Bronchial epithelial cell (primary cell): Measurements from ENCODE around the gene GDF2. TPM values are rescaled to one million over a fixed set of nuclear protein-coding genes. Genes with fewer than 3 reads are reported as not detected.

Experiments
- DNase-seq: peaks from one replicate; pipeline ENCODE4 v3.0.0-alpha.2; 2010; ENCODE audit warnings: low read depth
- FAIRE-seq: peaks from 2 replicates; lab custom pipeline; 2011; peaks lifted over from hg19 to GRCh38; lab: Jason Lieb, UNC
- H3K27me3 ChIP-seq: 2 replicates; pipeline ENCODE4 v1.5.1; 2011; ENCODE audit warnings: low read length; ENCODE audit not compliant: control insufficient read depth, insufficient read depth
- H3K36me3 ChIP-seq: 2 replicates; pipeline ENCODE4 v1.5.1; 2011; ENCODE audit warnings: low read length; ENCODE audit not compliant: control insufficient read depth, insufficient read depth
- H3K4me3 ChIP-seq: 2 replicates; pipeline ENCODE4 v1.5.1; 2011; ENCODE audit warnings: mild to moderate bottlenecking, low read depth, low read length, control low read depth
- total RNA-seq: library from RNA; depleted of rRNA; stranded (reverse); fragments of >200 nt; gene quantifications from 2 replicates; pipeline ENCODE4 v1.2.1, GENCODE V29; 2014
- TF ChIP-seq, protein P1 (sequence below): IDR thresholded peaks from 2 replicates; pipeline ENCODE4 v1.5.1; 2011; ENCODE audit warnings: mild to moderate bottlenecking, moderate library complexity, low read length, control low read depth, inconsistent platforms; ENCODE audit not compliant: insufficient read depth, severe bottlenecking

The GDF2 gene
- total RNA-seq, 1 donor from 2014 or later: not detected

DNA sequence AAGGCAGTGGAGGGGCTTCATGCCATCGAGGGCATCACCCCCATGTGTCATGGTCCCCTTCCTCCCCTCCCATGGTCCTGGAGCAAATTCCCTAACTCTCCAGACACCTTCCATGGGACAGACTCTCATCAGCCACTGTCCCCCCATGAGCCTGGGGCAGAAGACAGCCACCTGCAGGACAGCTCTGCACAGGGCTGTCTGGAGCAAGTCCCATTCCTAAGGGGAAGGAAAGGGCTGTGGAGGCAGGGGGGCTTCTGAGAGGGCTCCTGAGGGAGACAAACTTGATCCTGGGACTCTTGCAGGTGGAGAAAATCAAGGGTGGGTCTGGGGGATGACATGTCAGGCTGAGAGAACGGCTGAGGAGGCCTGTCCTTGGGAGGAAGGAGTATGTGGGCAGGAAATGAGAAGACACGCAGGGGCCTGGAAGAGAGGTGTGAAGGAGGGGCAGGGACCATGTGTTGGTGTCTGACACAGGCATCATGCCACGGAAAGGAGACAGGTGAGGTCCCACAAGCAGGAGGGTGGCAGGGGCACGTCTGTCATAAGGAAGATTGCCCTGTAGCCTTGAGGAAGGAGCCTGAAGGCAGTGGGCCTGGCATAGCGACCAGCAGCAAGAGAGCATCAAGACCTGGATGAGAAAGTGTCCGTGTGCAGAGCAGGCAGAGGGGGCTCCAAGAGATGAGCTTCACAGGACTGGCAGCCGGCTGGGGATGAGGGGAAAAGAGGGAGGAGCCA lies 36.7 kb upstream of the GDF2 start:
- FAIRE-seq: no peak
- H3K4me3 ChIP-seq: no peak overlapping the region
- no peak for DNase-seq
- TF ChIP-seq, protein P1, sequence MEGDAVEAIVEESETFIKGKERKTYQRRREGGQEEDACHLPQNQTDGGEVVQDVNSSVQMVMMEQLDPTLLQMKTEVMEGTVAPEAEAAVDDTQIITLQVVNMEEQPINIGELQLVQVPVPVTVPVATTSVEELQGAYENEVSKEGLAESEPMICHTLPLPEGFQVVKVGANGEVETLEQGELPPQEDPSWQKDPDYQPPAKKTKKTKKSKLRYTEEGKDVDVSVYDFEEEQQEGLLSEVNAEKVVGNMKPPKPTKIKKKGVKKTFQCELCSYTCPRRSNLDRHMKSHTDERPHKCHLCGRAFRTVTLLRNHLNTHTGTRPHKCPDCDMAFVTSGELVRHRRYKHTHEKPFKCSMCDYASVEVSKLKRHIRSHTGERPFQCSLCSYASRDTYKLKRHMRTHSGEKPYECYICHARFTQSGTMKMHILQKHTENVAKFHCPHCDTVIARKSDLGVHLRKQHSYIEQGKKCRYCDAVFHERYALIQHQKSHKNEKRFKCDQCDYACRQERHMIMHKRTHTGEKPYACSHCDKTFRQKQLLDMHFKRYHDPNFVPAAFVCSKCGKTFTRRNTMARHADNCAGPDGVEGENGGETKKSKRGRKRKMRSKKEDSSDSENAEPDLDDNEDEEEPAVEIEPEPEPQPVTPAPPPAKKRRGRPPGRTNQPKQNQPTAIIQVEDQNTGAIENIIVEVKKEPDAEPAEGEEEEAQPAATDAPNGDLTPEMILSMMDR: no peak
- H3K27me3 ChIP-seq: peaks cover 5% of the 10 kb centered on the region
- H3K36me3 ChIP-seq: no peaks in the 10 kb centered on the region

DNA sequence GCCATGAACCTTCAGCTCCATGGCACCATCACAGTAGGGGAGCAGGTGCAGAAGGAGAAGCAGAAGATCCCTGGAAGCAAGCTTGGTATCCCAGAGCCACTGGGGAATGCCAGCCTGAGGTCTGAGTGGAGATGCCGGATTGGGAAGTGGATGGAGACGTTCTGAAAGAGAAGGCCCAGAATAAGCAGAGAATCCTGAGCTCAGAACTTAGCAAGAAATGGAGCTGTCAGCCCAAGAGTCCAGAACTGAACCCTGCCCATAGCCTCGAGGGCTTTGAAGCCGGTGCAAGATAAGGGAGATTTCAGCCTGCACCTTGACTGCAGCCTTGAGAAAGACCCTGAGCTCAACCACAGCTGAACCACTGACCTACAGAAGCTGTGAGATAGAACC lies 36.1 kb upstream of the GDF2 start:
- H3K36me3 ChIP-seq: no peaks in the 10 kb centered on the region
- FAIRE-seq (no peak), DNase-seq (no peak)
- no peak overlapping the region for H3K4me3 ChIP-seq
- peaks cover 5% of the 10 kb centered on the region for H3K27me3 ChIP-seq
- TF ChIP-seq, protein P1: no peak

DNA sequence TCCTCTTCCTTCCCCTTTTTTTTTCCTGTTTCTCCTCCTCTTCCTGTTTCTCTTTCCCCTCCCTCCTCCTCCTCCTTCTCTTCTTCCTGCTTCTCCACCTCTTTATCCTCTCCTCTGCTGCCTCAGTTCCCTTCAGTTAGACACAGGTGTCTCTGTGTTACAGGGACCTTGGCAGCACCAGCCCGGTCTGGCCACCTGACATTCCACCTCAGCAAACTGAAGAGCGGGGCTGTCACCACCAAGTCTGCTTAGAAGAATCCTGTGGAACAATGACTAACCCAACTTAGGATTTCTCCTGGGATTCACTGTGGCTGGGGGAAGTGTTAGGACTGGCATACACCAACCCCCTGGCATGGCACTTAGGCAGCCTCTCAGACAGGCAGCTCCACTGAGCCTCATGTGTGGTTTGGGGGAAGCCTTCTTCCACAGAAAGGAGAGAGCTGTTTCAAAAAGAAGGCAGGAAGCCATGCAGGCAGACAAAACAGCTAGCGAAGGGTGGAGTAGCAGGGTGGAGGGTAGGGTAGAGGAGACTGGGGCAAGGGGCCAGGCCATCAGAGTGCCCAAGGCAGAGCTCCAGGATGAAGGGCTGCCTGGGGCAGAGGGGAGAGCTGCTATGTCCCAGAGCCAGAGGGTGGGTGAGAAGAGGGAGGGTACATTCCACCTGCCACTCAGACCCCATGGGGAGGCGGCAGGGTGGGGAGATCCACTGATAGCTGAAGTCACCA lies 35.5 kb upstream of the GDF2 start:
- no peak for FAIRE-seq
- TF ChIP-seq, protein P1: no peak
- Histone ChIP-seq H3K36me3 (no peaks in the 10 kb centered on the region), H3K27me3 (peaks cover 5% of the 10 kb centered on the region), H3K4me3 (no peak overlapping the region)
- DNase-seq: no peak

DNA sequence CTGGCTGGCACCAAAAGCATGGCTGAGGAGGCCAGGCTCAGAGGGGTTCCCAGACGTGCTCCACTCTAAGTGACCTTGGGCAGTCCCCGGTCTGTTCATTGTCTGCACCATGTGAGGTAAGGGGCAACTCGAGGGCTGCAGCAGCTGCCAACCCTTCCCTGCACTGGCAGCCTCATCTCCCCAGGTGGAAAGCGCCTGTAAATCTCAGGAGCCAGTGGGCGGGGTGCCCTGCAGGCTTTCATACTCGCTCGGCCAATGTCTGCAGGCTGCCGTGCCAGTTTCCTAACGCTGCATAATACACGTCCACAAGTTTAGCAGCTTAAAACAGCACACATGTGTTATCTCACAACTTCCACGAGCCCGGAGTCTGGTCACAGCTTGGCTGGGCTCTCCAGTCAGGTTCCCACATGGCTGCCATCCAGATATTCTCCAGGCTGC lies 34.9 kb upstream of the GDF2 start:
- TF ChIP-seq, protein P1: no peak
- H3K27me3 ChIP-seq: peaks cover 5% of the 10 kb centered on the region
- FAIRE-seq (no peak), DNase-seq (no peak)
- H3K36me3 ChIP-seq: no peaks in the 10 kb centered on the region
- no peak overlapping the region for H3K4me3 ChIP-seq

DNA sequence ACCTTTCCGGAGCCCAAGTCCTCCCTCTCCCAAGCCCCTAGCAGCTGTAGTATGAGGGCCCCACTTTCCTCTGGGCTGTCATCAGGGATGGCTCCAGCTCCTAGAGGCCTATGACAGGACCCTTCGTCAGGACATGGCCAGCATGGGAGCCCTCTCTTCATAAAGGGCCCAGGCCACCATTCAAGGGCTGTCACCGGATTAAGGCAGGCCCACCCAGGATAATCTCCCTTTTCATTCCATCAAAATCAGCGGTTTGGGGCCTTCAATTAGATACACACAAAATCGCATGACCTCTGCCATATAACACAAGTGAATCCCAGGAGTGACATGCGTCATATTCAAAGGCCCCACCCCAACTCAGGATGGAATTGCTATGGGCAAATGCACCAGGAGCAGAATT lies 34.4 kb upstream of the GDF2 start:
- no peak for FAIRE-seq
- TF ChIP-seq, protein P1: no peak
- Histone ChIP-seq H3K36me3 (no peaks in the 10 kb centered on the region), H3K27me3 (peaks cover 5% of the 10 kb centered on the region), H3K4me3 (no peak overlapping the region)
- no peak for DNase-seq
